Measurements from ENCODE around the gene STX1A. TPM values are rescaled to one million over a fixed set of nuclear protein-coding genes. Genes with fewer than 3 reads are reported as not detected.

Gene STX1A
- total and polyA plus RNA-seq, 2 of the 13 experiments (the other 11 are each of a cell fraction or from before 2014, with no cell fraction given): 6.1 to 12.2 TPM

DNA sequence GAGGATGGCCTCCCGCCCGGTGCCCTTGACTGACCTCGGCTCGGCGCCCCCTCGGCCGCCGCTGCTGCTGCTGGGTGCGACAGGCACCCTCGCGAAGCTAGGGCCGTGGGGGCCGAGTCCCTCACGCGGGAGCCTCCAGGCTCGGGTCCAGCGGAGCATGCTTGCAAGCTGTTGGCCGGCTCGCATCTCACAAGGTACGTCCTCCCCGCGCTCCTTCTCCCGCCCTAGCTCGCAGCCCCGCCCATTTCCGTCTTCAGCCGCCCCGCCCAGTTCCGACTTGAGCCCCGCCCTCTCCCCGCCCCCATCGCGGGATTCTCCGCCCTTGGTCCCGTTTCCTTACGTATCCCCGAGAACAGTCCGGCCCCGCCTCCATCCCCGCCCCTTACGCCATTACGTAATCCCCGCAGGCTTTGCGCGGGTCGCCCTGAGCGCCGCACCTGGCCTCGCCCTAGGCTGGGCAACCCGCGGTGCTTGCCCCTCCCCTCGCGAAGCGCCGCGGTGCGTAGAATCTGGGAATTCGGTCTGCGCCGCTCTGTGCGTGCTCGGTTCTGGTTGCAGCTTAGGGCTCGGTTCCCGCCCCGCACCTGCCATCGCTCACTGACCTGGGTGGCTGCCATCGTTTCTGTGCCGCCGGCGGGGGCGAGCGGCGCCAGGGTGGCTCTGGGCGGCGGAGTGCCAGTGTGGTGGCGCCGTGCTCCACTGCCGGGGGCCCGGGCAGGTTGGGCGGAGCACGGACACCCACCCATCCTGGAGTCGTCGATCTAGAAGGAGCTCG lies 19.3 kb upstream of the STX1A start, which contains the start of gene ABHD11 (continued):
- TF ChIP-seq, protein P1, sequence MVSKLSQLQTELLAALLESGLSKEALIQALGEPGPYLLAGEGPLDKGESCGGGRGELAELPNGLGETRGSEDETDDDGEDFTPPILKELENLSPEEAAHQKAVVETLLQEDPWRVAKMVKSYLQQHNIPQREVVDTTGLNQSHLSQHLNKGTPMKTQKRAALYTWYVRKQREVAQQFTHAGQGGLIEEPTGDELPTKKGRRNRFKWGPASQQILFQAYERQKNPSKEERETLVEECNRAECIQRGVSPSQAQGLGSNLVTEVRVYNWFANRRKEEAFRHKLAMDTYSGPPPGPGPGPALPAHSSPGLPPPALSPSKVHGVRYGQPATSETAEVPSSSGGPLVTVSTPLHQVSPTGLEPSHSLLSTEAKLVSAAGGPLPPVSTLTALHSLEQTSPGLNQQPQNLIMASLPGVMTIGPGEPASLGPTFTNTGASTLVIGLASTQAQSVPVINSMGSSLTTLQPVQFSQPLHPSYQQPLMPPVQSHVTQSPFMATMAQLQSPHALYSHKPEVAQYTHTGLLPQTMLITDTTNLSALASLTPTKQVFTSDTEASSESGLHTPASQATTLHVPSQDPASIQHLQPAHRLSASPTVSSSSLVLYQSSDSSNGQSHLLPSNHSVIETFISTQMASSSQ (IDR thresholded peaks at IDR 0.05; ENCODE audit: low read depth): no peak
- TF ChIP-seq, protein P1 (CRISPR knock-in tag; IDR thresholded peaks at IDR 0.05; ENCODE audit: borderline replicate concordance): no peak; the same call in 1 of the 2 replicates
- TF ChIP-seq, protein P2, sequence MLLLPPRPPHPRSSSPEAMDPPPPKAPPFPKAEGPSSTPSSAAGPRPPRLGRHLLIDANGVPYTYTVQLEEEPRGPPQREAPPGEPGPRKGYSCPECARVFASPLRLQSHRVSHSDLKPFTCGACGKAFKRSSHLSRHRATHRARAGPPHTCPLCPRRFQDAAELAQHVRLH (CRISPR knock-in tag; IDR thresholded peaks at IDR 0.05; ENCODE audit: borderline replicate concordance, low read depth): peak; percentile 89; the same call in 1 of the 2 replicates
- TF ChIP-seq XRCC5 (optimal IDR thresholded peaks at IDR 0.05; ENCODE audit: low read length) (peak; percentile 29), MED13 (CRISPR knock-in tag; IDR thresholded peaks at IDR 0.05) (no peak; the same call in 1 of the 2 replicates), ZNF143 (CRISPR knock-in tag; IDR thresholded peaks at IDR 0.05) (peak; percentile 78), HES4 (CRISPR knock-in tag; IDR thresholded peaks at IDR 0.05; ENCODE audit: borderline replicate concordance) (no peak)
- TF ChIP-seq, protein P3, sequence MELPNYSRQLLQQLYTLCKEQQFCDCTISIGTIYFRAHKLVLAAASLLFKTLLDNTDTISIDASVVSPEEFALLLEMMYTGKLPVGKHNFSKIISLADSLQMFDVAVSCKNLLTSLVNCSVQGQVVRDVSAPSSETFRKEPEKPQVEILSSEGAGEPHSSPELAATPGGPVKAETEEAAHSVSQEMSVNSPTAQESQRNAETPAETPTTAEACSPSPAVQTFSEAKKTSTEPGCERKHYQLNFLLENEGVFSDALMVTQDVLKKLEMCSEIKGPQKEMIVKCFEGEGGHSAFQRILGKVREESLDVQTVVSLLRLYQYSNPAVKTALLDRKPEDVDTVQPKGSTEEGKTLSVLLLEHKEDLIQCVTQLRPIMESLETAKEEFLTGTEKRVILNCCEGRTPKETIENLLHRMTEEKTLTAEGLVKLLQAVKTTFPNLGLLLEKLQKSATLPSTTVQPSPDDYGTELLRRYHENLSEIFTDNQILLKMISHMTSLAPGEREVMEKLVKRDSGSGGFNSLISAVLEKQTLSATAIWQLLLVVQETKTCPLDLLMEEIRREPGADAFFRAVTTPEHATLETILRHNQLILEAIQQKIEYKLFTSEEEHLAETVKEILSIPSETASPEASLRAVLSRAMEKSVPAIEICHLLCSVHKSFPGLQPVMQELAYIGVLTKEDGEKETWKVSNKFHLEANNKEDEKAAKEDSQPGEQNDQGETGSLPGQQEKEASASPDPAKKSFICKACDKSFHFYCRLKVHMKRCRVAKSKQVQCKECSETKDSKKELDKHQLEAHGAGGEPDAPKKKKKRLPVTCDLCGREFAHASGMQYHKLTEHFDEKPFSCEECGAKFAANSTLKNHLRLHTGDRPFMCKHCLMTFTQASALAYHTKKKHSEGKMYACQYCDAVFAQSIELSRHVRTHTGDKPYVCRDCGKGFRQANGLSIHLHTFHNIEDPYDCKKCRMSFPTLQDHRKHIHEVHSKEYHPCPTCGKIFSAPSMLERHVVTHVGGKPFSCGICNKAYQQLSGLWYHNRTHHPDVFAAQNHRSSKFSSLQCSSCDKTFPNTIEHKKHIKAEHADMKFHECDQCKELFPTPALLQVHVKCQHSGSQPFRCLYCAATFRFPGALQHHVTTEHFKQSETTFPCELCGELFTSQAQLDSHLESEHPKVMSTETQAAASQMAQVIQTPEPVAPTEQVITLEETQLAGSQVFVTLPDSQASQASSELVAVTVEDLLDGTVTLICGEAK (IDR thresholded peaks at IDR 0.05): no peak
- TF ChIP-seq, protein P3 (CRISPR knock-in tag; IDR thresholded peaks at IDR 0.05): peak; percentile 87; the same call in 1 of the 2 replicates
- TF ChIP-seq, protein P4, sequence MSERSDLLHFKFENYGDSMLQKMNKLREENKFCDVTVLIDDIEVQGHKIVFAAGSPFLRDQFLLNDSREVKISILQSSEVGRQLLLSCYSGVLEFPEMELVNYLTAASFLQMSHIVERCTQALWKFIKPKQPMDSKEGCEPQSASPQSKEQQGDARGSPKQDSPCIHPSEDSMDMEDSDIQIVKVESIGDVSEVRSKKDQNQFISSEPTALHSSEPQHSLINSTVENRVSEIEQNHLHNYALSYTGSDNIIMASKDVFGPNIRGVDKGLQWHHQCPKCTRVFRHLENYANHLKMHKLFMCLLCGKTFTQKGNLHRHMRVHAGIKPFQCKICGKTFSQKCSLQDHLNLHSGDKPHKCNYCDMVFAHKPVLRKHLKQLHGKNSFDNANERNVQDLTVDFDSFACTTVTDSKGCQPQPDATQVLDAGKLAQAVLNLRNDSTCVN (CRISPR knock-in tag; IDR thresholded peaks at IDR 0.05; ENCODE audit: borderline replicate concordance): peak; percentile 63; the same call in 1 of the 2 replicates
